ENCODE results near the gene TP53BP2.

GRCh38 chr1:223772771-223773160, 73.0 kb downstream of the TP53BP2 start:
- TF ChIP-seq CTCF (IDR thresholded peaks at IDR 0.05) (no peak), POLR2A (IDR thresholded peaks at IDR 0.05) (no peak)

Data from uterus (tissue), 2 donors.